ENCODE measurements around the gene CHST15. TPM values are rescaled to one million over a fixed set of nuclear protein-coding genes. Genes with fewer than 3 reads are reported as not detected.

The CHST15 gene
- total RNA-seq, 2 donors from 2014 or later = 18.5 to 21.5 TPM

DNA sequence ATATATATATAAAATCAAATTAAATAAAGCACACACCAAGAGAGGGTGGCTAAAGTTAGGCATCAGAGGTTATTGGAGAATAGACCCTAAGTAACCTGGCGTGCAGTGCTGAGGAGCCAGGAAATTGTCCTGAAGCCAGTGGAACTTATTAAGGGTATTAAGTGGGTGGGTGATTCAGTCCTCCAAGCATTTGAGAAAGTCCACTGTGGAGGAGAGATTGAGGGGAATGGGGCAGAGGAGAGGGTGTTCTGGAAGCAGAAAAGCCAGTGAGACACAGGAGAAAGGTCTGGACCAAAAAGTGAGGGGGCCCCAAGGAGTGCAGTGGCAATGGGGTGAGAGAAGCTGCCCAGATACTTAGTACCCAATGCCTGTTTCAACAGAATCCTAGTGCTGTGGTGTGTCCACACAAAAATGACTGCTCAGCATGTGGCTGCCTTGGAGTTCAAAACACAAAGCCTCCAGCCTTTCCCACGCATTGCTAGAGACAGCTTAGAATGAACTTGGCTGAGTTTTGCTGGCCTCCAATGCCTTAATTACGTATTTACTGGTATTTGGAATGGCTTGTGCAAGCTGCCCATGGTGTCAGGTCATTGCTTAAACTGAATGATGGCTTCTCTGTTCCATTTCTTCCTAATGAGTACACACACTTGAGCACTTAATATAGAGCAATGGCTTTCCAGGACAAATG lies 44.9 kb upstream of the CHST15 start:
- peaks cover 10% of the 10 kb centered on the region for H3K4me1 ChIP-seq
- no peaks in the 10 kb centered on the region for H3K36me3 ChIP-seq (replicated peaks in 1 of 2; ENCODE audit: insufficient read depth in 1 of 2, low read depth in 2 of 2)
- ATAC-seq = peak; percentile 91
- no peaks in the 10 kb centered on the region for H3K9me3 ChIP-seq
- TF ChIP-seq, protein P1, sequence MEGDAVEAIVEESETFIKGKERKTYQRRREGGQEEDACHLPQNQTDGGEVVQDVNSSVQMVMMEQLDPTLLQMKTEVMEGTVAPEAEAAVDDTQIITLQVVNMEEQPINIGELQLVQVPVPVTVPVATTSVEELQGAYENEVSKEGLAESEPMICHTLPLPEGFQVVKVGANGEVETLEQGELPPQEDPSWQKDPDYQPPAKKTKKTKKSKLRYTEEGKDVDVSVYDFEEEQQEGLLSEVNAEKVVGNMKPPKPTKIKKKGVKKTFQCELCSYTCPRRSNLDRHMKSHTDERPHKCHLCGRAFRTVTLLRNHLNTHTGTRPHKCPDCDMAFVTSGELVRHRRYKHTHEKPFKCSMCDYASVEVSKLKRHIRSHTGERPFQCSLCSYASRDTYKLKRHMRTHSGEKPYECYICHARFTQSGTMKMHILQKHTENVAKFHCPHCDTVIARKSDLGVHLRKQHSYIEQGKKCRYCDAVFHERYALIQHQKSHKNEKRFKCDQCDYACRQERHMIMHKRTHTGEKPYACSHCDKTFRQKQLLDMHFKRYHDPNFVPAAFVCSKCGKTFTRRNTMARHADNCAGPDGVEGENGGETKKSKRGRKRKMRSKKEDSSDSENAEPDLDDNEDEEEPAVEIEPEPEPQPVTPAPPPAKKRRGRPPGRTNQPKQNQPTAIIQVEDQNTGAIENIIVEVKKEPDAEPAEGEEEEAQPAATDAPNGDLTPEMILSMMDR (IDR thresholded peaks at IDR 0.05) = no peak
- no peak for TF ChIP-seq POLR2A (IDR thresholded peaks at IDR 0.05)
- no peaks in the 10 kb centered on the region for H3K27me3 ChIP-seq
- intact Hi-C loops (cut with DNase I) = no loop called here
- peak overlapping the region in 3 of 4 donors; percentile 49 to 64 (median 64) for H3K27ac ChIP-seq
- H3K4me3 ChIP-seq = no peak overlapping the region
- WGBS, 2 donors = 55 to 65% methylated on average over 3 of the region's 3 CpGs
- peak in 3 of 4 donors; percentile 40 to 68 (median 58) for DNase-seq

DNA sequence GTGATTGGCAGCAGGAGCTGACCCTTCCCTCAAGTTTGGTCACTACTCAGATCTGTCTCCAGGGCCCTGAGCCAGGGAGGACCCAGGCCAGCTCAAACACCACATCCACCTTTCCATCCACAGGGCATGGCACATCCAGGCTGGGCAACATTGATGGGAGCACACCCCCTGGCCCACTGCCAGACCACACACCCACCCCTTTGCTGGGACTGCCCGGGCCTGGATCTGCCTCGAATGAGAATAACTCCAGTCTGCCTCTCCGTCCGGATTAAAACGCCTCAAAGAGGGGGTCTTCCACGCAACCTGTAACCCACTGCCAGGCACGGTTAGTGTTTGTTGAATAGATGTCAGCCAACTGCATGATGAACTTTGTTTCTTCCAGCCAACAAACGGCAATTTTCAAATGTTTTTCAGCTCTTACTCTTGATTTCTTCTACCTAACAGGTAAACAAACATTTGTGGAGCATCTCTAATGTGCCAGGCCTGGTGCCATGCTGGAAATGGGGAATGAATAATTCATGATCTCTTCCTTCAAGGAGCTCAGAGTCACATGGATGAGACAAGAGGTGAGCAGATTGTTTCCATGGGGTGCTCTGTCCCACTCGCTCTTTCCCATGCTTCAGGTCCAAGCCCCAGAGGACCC lies 41.0 kb upstream of the CHST15 start:
- WGBS, 2 donors = 71 to 85% methylated on average over 9 of the region's 9 CpGs
- no peak for TF ChIP-seq POLR2A (IDR thresholded peaks at IDR 0.05)
- TF ChIP-seq, protein P1 (IDR thresholded peaks at IDR 0.05) = no peak
- intact Hi-C loops (cut with DNase I) = no loop called here

DNA sequence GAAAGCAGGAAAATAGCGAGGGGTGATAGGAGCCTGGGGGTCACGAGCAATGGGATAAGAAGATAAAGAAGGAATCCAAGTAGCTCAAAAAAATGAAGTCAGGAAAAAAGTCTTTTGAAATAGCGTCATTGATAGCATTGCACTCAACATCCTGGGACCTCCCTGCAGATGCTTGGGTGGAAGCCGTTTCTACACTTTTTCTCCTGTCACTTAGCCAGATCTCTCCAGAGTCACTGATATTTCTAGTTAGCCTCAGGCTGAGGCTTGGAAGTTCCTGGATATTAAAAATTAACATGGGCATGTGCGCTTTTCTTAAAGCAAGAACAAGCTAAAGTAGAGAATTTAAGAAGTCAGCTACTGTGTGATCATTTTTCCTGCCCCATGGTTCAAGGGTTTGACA lies 39.5 kb upstream of the CHST15 start:
- Histone ChIP-seq H3K9me3 (no peaks in the 10 kb centered on the region), H3K27ac (no peak overlapping the region), H3K4me3 (no peak overlapping the region), H3K27me3 (no peaks in the 10 kb centered on the region), H3K36me3 (replicated peaks in 1 of 2; ENCODE audit: insufficient read depth in 1 of 2, low read depth in 2 of 2) (no peaks in the 10 kb centered on the region), H3K4me1 (no peaks in the 10 kb centered on the region)
- intact Hi-C loops (cut with DNase I) = no loop called here
- DNase-seq (no peak), ATAC-seq (no peak)
- WGBS, 2 donors = 60 to 61% methylated on average over 5 of the region's 5 CpGs
- TF ChIP-seq POLR2A (IDR thresholded peaks at IDR 0.05) = no peak
- TF ChIP-seq, protein P1 (IDR thresholded peaks at IDR 0.05) = no peak

More for the DNA sequence above, 41.0 kb upstream of the CHST15 start:
- Histone ChIP-seq H3K27ac (no peak overlapping the region), H3K4me3 (no peak overlapping the region), H3K27me3 (no peaks in the 10 kb centered on the region), H3K4me1 (peaks cover 4% of the 10 kb centered on the region), H3K36me3 (replicated peaks in 1 of 2; ENCODE audit: insufficient read depth in 1 of 2, low read depth in 2 of 2) (no peaks in the 10 kb centered on the region), H3K9me3 (no peaks in the 10 kb centered on the region)
- ATAC-seq (no peak), DNase-seq (no peak)

DNA sequence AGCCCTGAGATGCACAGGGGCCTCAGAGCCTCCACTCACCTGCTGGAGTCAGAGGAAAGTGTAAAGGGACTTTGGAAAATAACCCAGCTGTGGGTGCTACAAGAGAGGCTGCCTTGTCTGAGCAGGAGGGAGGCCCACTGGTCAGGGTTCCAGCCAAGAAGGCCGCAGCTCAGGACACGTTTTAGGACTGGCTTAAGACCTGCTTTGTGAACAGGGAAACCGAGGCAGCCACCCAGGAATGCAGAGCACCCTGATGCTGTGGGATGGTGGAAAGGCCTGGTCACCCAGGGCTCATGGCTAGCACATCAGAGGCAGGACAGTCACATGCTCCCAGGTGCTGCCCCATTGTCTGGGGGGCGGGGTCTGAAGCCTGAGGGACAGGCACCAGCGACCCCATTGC lies 38.9 kb upstream of the CHST15 start:
- DNase-seq = no peak
- 62 to 70% methylated on average over 2 to 5 of the region's 5 CpGs for WGBS, 2 donors
- intact Hi-C loops (cut with DNase I) = no loop called here

More for the DNA sequence above, 38.9 kb upstream of the CHST15 start:
- H3K27ac ChIP-seq = no peak overlapping the region
- H3K9me3 ChIP-seq = no peaks in the 10 kb centered on the region
- H3K27me3 ChIP-seq = no peaks in the 10 kb centered on the region
- no peak for TF ChIP-seq POLR2A (IDR thresholded peaks at IDR 0.05)
- TF ChIP-seq, protein P1 (IDR thresholded peaks at IDR 0.05) = no peak
- H3K4me1 ChIP-seq = no peaks in the 10 kb centered on the region
- no peaks in the 10 kb centered on the region for H3K36me3 ChIP-seq (replicated peaks in 1 of 2; ENCODE audit: insufficient read depth in 1 of 2, low read depth in 2 of 2)
- ATAC-seq = no peak
- H3K4me3 ChIP-seq = no peak overlapping the region
